Measurements from ENCODE around the gene ZNF524.

GRCh38 chr19:55591555-55591954 lies 8.5 kb upstream of the ZNF524 start:
- TF ChIP-seq CTCF (IDR thresholded peaks at IDR 0.05) (no peak), POLR2A (IDR thresholded peaks at IDR 0.05) (no peak)
